MM.1S (cell line): ENCODE results near the gene PCK1.

Source experiments
- CTCF ChIP-seq: fragments of 300-600 bp; sonication (generic); IDR thresholded peaks from 2 replicates; pipeline ENCODE4 v1.5.1; 2016; ENCODE audit warnings: antibody characterized with exemption, low read length, mixed read lengths
- EZH2 ChIP-seq: fragments of 300-600 bp; sonication (generic); optimal IDR thresholded peaks from 2 replicates; pipeline ENCODE3; 2017; ENCODE audit warnings: low read depth, mild to moderate bottlenecking, antibody characterized with exemption, low read length, mixed read lengths

- TF ChIP-seq CTCF (no peak), EZH2 (no peak)
Observed at GRCh38 chr20:57584768-57585461, 24.0 kb downstream of the PCK1 start.
